GM23248 (cell line): Measurements from ENCODE around the gene RPL3. TPM values are rescaled to one million over a fixed set of nuclear protein-coding genes. Genes with fewer than 3 reads are reported as not detected.

ENCODE experiments used
- DNase-seq: peaks from one replicate; pipeline ENCODE4 v3.0.0-alpha.2; 2015
- H2AFZ ChIP-seq: fragments of 200-600 bp; sonication (generic); 2 replicates; pipeline ENCODE4 v1.6.1; 2016; ENCODE audit warnings: antibody characterized with exemption
- H3F3A ChIP-seq: fragments of 200-600 bp; sonication (generic); 2 replicates; pipeline ENCODE4 v1.6.1; 2016; ENCODE audit warnings: mild to moderate bottlenecking, antibody characterized with exemption, mixed run types; ENCODE audit not compliant: insufficient read depth
- H3K27ac ChIP-seq: fragments of 200-600 bp; sonication (generic); 2 replicates; pipeline ENCODE4 v1.5.1; 2016; ENCODE audit warnings: mild to moderate bottlenecking
- H3K27me3 ChIP-seq: fragments of 200-600 bp; sonication (generic); replicated peaks from 2 replicates; pipeline ENCODE4 v1.6.1; 2016; ENCODE audit warnings: mild to moderate bottlenecking; ENCODE audit not compliant: insufficient read depth
- H3K36me3 ChIP-seq: fragments of 200-600 bp; sonication (generic); 2 replicates; pipeline ENCODE4 v1.6.1; 2016; ENCODE audit warnings: low read depth, mild to moderate bottlenecking
- H3K4me1 ChIP-seq: fragments of 200-600 bp; sonication (generic); 2 replicates; pipeline ENCODE4 v1.6.1; 2016; ENCODE audit warnings: mild to moderate bottlenecking; ENCODE audit not compliant: insufficient read depth
- H3K4me2 ChIP-seq: fragments of 200-600 bp; sonication (generic); one replicate; pipeline ENCODE4 v1.6.1; 2016; ENCODE audit warnings: mild to moderate bottlenecking; ENCODE audit not compliant: unreplicated experiment
- H3K4me3 ChIP-seq: fragments of 200-600 bp; sonication (generic); 2 replicates; pipeline ENCODE4 v1.5.1; 2016; ENCODE audit warnings: mild to moderate bottlenecking
- H3K79me2 ChIP-seq: fragments of 200-600 bp; sonication (generic); 2 replicates; pipeline ENCODE4 v1.6.1; 2016; ENCODE audit warnings: mild to moderate bottlenecking; ENCODE audit not compliant: insufficient read depth
- H3K9ac ChIP-seq: fragments of 200-600 bp; sonication (generic); 2 replicates; pipeline ENCODE4 v1.6.1; 2016; ENCODE audit warnings: mild to moderate bottlenecking
- H3K9me2 ChIP-seq: fragments of 200-600 bp; sonication (generic); 2 replicates; pipeline ENCODE4 v1.6.1; 2016; ENCODE audit warnings: mixed run types, mild to moderate bottlenecking, moderate library complexity; ENCODE audit not compliant: insufficient read depth
- H3K9me3 ChIP-seq: fragments of 200-600 bp; sonication (generic); one replicate; pipeline ENCODE4 v1.6.1; 2017; ENCODE audit warnings: low read depth
- H4K20me1 ChIP-seq: fragments of 200-600 bp; sonication (generic); 2 replicates; pipeline ENCODE4 v1.6.0; 2016; ENCODE audit not compliant: insufficient read depth
- EZH2 ChIP-seq: fragments of 200-600 bp; sonication (generic); IDR thresholded peaks from 2 replicates; pipeline ENCODE4 v1.6.1; 2018; ENCODE audit warnings: antibody characterized with exemption, mild to moderate bottlenecking; ENCODE audit not compliant: insufficient read depth, poor library complexity, severe bottlenecking
- EZH2phosphoT487 ChIP-seq: fragments of 200-600 bp; sonication (generic); IDR thresholded peaks from 2 replicates; pipeline ENCODE4 v1.6.1; 2018; ENCODE audit warnings: antibody characterized with exemption, moderate library complexity, mild to moderate bottlenecking, low read depth; ENCODE audit not compliant: insufficient read depth
- WGBS, 2 experiments: methylation state at CpG; one replicate each; pipeline ENCODE4 v1.1.6; 2015 to 2017; ENCODE audit warnings: low lambda C conversion rate in 2 of 2, low coverage in 1 of 2; ENCODE audit errors: missing lambda C conversion rate in 2 of 2; 5-methylcytosine and 5-hydroxymethylcytosine counted together
- in situ Hi-C: fragments of 300-500 bp; cut with MboI; formaldehyde crosslinking; loops from 2 replicates; pipeline ENCODE4 v1.15.0; 2020
- polyA plus RNA-seq: library from polyadenylated mRNA; unstranded; fragments of >200 nt; fragmentation: Nextera tagmentation; extraction: Ambion mirVana; gene quantifications from 2 replicates; pipeline ENCODE4 v1.2.1, GENCODE V29; 2016
- total RNA-seq: library from RNA; depleted of rRNA; stranded (reverse); fragments of >200 nt; shearing (Covaris generic); gene quantifications from 2 replicates; pipeline ENCODE4 v1.2.3, GENCODE V29; 2014

RPL3 gene
- total and polyA plus RNA-seq, 2 experiments from 2014 or later: 920 to 2,353 TPM

DNA sequence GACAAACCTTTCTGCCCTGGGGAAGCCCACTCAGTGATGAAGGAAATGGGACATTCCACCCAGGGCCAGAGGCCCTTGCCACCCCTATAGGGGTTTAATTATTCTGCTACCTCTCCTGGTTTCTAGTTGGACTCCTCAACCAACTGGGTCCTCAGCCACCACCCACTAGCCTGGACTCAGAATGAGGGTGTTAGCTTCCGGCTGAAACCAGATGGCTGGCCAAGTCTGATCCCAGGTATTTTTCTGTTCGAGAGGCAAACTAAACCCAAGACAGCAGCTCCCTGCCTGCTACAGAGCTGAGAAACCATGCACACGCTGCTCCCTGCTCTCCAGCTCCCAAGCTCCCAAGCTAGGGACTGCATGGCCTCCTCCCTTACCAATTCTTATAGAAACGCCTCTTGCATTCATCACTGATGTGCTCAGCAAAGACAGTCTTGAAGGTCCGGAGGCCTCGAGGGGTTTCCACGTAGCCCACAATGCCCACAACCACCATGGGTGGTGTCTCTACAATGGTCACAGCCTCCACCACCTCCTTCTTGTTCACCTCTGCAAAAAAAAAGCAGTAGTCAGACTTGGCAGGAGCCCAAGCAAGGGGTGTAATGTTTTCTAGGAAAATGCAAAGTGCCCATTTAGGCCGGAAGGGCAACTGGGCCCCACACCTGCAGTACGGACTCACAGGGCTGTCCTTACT, 2.2 kb downstream of the RPL3 start:
- peak overlapping the region; percentile 97 for H3K27ac ChIP-seq

DNA sequence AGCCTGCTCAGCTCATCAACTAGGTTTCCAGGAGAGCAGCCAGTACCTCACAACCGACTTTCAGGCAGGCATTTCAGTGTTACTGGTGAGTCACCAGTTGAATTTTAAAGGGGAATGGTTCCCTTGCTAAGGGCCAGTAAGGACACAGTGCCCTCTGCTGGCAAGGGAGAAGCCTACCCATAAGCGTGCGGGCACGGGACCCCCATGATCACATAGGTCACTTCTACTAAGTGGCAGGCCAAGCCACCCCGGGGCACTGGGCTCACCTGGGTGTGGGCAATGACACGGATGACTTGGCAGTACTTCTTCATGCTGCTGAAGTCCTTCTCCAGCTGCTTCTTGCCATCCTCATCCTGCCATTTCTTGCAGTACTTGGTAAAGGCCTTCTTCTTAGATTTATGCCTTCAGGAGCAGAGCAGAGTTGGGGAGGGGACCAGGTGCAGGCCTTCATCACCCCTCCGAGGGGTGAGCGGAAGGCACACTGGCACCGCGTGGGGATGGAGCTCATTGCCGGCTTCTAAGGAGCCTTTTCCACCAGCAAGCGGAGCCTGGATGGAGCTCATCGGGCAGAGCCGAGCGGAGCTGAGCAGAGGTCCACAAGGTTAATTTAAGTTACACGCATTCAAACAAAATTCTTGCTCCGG, 2.9 kb downstream of the RPL3 start:
- TF ChIP-seq EZH2phosphoT487: no peak
- no peak for TF ChIP-seq EZH2
- Histone ChIP-seq H2AFZ (no peak overlapping the region), H3K9me3 (no peaks in the 10 kb centered on the region), H3K79me2 (peaks cover 63% of the 10 kb centered on the region), H3K9ac (peak overlapping the region; percentile 99), H3K36me3 (peaks cover 62% of the 10 kb centered on the region), H3K27ac (peak overlapping the region; percentile 97), H3K4me3 (peak overlapping the region; percentile 99), H4K20me1 (peaks cover 41% of the 10 kb centered on the region), H3K4me1 (peaks cover 23% of the 10 kb centered on the region), H3K4me2 (peak overlapping the region; percentile 97), H3K27me3 (no peaks in the 10 kb centered on the region), H3K9me2 (no peaks in the 10 kb centered on the region), H3F3A (peaks cover 89% of the 10 kb centered on the region)
- in situ Hi-C loops: loop anchor here (25.0 kb wide), 1 partner anchor 304 kb away; the partner anchor contains the start of genes APOBEC3C and APOBEC3D
- peak; percentile 95 for DNase-seq
- whole genome bisulfite sequencing, 2 experiments: 44 to 45% methylated on average over 17 of the region's 17 CpGs

More for the DNA sequence above, 2.2 kb downstream of the RPL3 start:
- peaks cover 63% of the 10 kb centered on the region for H3K79me2 ChIP-seq
- H3K36me3 ChIP-seq: peaks cover 57% of the 10 kb centered on the region
- TF ChIP-seq EZH2phosphoT487 (no peak), EZH2 (no peak)
- WGBS, 2 experiments: 51 to 53% methylated on average over 9 of the region's 9 CpGs
- H3K4me1 ChIP-seq: peaks cover 23% of the 10 kb centered on the region
- H4K20me1 ChIP-seq: peaks cover 41% of the 10 kb centered on the region
- no peak overlapping the region for H2AFZ ChIP-seq
- DNase-seq: peak; percentile 55
- H3K27me3 ChIP-seq: no peaks in the 10 kb centered on the region
- peak overlapping the region; percentile 99 for H3K9ac ChIP-seq
- H3K9me3 ChIP-seq: no peaks in the 10 kb centered on the region
- in situ Hi-C loops: loop anchor here (25.0 kb wide), 1 partner anchor 305 kb away; the partner anchor contains the start of genes APOBEC3C and APOBEC3D
- peak overlapping the region; percentile 97 for H3K4me2 ChIP-seq
- H3K4me3 ChIP-seq: peak overlapping the region; percentile 99
- no peaks in the 10 kb centered on the region for H3K9me2 ChIP-seq
- H3F3A ChIP-seq: peaks cover 82% of the 10 kb centered on the region

GRCh38 chr22:39315389-39315788, 4.0 kb downstream of the RPL3 start:
- H4K20me1 ChIP-seq: peaks cover 41% of the 10 kb centered on the region
- 71 to 77% methylated on average over 13 of the region's 13 CpGs for WGBS, 2 experiments

GRCh38 chr22:39314251-39314971, 5.0 kb downstream of the RPL3 start:
- TF ChIP-seq EZH2 (no peak), EZH2phosphoT487 (no peak)
- Histone ChIP-seq H3K27ac (peak overlapping the region; percentile 17), H3K9ac (peak overlapping the region; percentile 99), H3K4me1 (peaks cover 27% of the 10 kb centered on the region), H4K20me1 (peaks cover 41% of the 10 kb centered on the region), H3K4me2 (peak overlapping the region; percentile 97), H3K4me3 (peak overlapping the region; percentile 4; the same call in 1 of the 2 replicates), H3K9me2 (no peaks in the 10 kb centered on the region), H3K36me3 (peaks cover 66% of the 10 kb centered on the region), H3K27me3 (no peaks in the 10 kb centered on the region), H2AFZ (no peak overlapping the region), H3K9me3 (no peaks in the 10 kb centered on the region), H3F3A (peaks cover 94% of the 10 kb centered on the region), H3K79me2 (peaks cover 63% of the 10 kb centered on the region)
- in situ Hi-C loops: loop anchor here (25.0 kb wide), 1 partner anchor 302 kb away; the partner anchor contains the start of genes APOBEC3C and APOBEC3D
- 88% methylated on average over 14 of the region's 14 CpGs for WGBS, 2 experiments
- peak; percentile 47 for DNase-seq

More at GRCh38 chr22:39315389-39315788, 4.0 kb downstream of the RPL3 start:
- no peaks in the 10 kb centered on the region for H3K9me2 ChIP-seq
- H3K4me2 ChIP-seq: peak overlapping the region; percentile 97
- H2AFZ ChIP-seq: no peak overlapping the region
- peaks cover 63% of the 10 kb centered on the region for H3K79me2 ChIP-seq
- peak overlapping the region; percentile 99 for H3K9ac ChIP-seq
- peaks cover 23% of the 10 kb centered on the region for H3K4me1 ChIP-seq
- peak overlapping the region; percentile 52 for H3K27ac ChIP-seq
- peaks cover 91% of the 10 kb centered on the region for H3F3A ChIP-seq
- peak overlapping the region; percentile 99 for H3K4me3 ChIP-seq
- no peaks in the 10 kb centered on the region for H3K9me3 ChIP-seq
- peak; percentile 35 for DNase-seq
- H3K36me3 ChIP-seq: peaks cover 66% of the 10 kb centered on the region
- in situ Hi-C loops: loop anchor here (25.0 kb wide), 1 partner anchor 303 kb away; the partner anchor contains the start of genes APOBEC3C and APOBEC3D
- no peak for TF ChIP-seq EZH2
- no peak for TF ChIP-seq EZH2phosphoT487
- H3K27me3 ChIP-seq: no peaks in the 10 kb centered on the region
